Anterior cingulate cortex (tissue), 58 donors: ENCODE data around the gene SKAP1.
"Not testable (repeated sequence)": the region's sequence is repeated elsewhere in the genome, so short reads cannot be mapped to it uniquely, and the experiment has no call there.

Source experiments
- DNase-seq, 58 donors: peaks; one replicate each; lab custom pipeline; 2025; lab: John Stamatoyannopoulos, UW

Gene SKAP1

DNA sequence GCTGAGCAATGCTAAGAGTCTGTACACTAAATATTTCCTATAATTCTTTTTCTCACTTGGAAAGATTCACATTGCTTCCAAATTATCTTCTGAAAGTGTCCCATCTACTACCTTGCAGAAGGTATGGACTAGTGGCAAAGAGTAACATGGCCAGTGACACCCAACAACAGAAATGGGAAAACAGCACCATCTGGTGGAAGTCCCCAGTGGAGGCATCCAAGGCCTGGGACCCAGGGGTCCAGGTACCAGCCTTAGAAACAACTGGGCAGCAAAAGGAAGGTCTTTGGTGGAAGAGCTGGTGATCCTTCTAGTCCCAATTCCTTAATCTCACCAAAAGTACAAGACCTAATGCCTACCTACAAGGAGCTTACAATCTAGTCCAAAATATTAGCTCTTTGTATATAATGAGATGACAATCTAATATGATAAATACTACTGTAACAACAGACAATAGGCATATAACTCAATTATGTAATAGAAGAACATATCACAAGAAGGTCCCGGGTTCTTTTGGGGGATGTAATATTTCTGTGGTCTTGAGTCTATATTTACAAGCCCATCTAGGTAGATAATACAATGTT, 55.3 kb downstream of the SKAP1 start:
- no peak for DNase-seq

DNA sequence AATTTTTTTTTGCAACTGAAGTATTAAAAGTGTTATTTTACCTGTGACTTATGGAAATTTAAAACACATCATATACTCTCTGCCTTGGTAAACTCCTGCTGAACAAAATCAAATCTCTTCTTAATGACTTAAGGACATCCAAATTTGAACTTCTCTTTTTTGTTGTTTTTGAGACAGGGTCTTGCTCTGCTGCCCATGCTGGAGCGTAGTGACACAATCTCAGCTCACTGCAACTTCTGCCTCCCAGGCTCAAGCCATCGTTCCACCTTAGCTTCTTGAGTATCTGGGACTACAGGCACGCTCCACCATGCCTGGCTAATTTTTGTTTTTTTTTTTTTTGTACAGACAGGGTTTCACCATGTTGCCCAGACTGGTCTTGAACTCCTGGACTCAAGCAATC, 56.1 kb downstream of the SKAP1 start:
- DNase-seq = no peak

DNA sequence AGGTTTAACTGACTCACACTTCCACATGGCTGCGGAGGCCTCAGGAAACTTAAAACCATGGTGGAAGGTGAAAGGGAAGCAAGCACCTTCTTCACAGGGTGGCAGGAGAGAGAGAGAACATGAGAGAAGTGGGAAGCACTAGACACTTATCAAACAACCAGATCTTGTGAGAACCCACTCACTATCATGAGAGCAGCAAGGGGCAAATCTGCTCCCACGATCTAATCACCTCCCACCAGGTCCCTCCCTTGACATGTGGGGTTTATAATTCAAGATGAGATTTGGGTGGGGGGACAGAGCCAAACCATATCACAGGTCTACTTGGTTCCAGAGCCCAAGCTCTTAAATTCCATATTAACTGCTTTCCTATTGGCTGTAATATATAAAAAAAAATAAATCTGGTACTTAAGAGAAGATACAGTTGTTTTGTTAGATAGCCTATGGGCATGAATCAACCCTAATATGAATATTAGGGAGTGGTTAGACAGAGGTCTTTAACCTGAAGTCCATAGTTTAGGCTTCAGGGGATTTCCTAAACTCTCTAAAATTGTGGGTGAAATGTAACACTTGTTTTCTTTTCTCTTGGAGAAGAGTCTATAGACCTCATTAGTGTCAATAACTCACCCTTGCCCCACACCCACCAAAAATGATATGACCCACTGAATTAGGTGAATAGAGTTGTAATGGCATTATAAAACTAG, 56.7 kb downstream of the SKAP1 start:
- DNase-seq = no peak

DNA sequence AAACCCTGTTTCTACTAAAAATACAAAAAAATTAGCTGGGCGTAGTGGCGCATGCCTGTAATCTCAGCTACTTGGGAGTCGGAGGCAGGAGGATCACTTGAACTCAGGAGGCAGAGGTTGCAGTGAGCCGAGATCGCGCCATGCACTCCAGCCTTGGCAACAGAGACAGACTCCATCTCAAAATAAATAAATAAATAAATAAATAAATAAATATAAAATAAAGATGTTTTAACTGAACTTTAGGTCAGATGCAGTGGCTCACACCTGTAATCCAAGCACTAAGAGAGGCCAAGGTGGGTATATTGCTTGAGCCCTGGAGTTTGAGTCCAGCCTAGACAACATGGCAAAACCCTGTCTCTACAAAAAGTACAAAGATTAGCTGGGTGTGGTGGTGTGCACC, 61.0 kb downstream of the SKAP1 start:
- DNase-seq = not testable (repeated sequence)

DNA sequence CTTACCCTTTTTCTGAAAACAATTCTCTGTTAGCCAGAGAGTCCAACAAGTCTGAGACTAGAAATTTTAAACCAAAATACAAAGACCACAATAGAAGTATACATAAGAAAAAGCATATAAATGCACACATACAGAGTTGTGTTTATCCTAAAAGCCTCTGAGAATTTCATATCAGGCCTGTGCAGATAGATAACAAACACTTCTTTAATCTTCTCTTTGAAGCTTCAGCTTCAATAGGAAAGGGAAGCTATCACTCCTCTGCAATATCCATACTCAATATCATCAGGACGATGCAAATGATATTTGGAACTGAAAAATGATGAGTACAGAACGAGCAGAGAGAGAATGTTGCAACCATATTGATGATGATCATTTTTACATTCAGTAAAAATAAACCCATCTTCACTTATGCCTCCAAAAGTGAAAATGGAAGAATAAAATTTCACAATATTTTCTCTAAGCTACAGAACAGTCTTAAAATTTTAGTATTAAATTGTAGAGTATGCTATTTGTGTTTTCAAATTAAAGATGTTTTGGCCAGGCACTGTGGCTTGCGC, 61.6 kb downstream of the SKAP1 start:
- no peak for DNase-seq

DNA sequence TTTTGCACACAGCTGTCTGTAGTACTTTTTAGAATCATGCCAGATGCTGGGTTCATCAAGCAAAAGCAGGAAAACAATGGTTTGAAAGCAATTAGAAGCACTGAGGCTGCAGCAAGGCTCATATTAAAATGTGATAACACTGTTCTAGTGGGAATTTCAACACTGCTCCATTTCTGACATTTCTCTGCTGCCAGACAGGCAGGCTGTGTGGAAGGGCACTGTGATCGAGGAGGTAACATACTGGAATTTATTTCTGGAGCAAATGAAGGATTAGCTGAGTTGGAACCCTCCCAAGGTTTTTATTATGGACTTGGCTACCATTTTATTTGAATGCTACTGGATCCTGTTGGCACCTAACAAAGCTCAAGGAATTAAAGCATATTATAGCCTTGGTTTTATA, 66.9 kb downstream of the SKAP1 start:
- no peak for DNase-seq

DNA sequence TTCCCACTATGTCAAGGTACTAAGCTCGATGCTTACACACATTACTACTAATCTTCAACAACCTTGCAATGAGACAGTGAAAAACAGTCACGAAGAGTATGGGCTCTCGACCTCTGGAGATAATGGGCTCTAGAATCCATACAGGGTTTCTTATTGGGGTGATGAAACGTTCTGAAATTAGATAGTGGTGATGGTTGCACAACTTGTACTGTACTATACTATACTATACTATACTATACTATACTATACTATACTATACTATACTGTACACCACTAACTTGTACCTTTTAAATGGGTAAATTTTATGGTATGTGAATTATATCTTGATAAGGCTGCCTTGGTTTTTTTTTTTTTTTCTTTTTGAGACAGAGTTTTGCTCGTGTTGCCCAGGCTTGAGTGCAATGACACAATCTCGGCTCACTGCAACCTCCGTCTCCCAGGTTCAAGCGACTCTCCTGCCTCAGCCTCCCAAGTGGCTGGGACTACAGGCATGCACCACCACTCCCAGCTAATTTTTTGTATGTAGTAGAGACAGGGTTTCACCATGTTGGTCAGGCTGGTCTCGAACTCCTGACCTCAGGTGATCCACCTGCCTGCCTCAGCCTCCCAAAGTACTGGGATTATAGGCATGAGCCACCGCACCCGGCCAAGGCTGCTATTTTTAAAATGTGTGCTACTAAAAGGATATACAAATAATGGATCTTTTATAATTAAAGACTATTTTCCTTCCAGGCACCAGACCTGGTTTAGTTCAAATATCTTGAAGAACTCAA, 69.0 kb downstream of the SKAP1 start:
- not testable (repeated sequence) for DNase-seq

DNA sequence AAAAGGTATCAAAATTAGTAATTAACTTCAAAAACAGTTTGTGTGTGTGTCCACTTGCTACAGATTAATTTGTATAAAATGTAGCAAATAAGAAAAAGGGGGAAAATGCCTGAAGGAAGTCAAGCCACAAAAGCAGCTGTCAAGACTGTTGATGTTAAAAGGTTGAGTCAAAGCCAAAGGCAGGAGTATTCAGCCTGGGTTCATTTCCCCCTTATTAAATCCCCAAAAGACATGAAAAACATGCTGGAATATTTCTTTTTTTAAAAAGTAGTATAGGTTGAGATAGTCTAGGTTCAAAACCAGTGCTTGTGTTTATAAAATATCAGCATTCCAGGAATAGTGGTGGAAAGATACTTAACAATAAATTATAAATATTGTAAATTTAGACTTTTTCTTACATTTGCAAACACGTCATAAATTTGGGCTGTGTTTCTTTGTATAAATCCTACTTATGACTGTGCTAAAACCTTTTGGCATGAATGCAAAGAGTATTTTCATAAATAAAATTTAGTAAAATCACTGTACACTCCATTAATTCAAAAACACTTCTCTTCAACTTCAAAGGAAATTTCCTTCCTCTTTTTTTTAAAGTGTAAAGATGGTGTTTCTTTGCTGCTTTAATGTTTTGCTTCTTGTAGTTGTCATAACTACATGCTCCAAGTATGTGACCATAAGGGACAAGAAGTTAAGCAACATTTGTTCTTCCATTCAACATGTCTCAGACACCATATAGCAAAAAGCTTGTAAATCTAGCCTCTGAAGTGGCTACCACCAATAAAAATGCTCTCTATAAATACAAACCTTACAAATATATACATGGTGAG, 72.0 kb downstream of the SKAP1 start:
- DNase-seq = no peak

DNA sequence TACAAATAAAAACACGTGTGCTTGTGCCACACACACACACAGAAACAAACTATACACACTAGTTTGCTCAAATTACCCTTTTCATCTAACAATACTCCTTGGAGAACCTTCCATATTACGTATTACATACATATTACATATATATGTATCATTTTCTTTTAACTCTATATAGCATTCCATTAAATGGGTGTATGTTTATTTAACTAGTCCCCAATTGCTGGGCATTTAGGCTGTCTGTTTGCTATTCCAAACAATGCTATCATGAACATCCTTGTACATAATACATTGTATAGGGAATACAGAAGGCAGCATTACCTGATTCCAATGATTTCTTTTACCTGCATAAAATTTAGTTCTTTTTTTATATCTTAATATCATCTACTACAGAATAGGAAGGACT, 73.1 kb downstream of the SKAP1 start:
- DNase-seq = no peak

DNA sequence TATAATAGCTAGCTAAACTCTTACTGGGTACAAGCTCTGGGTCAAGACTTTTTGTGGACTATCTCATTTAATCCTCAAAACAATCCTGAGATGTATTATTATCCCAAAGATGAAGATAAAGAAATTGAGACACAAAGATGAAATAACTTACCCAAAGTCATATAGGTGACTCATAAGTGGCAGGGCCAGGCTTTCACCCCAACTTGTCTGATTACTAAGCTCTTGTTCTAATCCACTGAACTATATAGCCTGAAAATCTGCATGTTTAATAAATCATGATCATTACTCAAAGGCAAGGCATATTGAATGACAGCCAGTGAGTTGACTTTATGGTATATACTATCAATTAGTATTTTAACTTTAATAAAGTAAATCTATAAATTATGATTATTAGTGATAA, 77.4 kb downstream of the SKAP1 start:
- no peak for DNase-seq

DNA sequence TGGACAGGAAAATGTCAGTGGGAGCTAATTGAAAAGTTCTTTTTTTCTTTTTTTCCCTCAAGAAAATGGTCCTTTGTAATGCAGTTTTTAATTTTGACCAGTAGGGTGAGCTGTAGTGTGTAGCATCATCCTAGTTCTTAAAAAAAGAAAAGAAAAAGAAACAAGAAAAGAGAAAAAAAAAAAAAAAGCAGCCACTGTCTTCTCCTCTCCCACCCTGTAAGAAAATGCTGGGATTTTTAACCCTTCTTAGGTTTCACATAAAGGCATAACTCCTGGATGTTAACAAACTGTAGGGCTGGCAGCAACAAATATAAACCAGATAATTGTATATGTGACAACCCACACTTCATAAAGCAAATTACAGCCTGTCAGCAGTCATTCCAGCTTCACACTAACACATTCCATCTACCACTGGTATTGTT, 78.1 kb downstream of the SKAP1 start:
- no peak for DNase-seq

DNA sequence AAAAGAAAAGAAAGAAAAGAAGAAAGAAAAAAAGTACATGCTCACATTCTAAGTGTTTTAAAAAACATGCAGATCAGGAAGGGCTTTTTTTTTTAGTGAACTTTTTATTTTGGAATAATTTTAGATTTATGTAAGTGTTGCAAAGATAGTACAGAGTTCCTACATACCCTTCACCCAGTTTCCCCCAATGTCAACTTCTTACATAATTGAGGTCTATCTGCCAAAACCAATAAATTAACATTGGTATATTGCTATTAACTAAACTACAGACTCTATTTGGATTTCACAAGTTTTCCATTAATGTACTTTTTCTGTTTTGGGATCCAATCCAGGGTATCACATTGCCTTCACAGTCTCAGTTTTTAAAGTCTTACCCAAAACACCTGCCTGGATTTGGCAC, 81.7 kb downstream of the SKAP1 start:
- DNase-seq = no peak

DNA sequence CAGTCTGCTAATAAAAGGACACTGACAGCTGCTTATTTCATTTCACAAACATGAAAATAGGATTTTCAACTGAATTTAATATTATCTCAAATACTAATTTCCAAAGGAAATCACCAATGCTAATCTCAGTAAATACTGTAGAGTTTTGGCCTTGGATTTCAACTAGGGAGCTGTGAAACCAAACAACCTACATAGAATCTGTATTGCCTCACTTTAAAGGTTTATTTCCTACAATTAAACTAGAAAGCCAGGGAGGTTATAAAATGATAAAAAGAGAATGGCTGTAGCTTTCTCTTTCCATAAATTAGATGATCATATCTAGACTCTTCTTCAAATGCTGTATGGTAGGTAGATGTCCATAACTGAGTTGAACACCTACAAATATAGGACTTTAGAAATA, 82.8 kb downstream of the SKAP1 start:
- DNase-seq = no peak

DNA sequence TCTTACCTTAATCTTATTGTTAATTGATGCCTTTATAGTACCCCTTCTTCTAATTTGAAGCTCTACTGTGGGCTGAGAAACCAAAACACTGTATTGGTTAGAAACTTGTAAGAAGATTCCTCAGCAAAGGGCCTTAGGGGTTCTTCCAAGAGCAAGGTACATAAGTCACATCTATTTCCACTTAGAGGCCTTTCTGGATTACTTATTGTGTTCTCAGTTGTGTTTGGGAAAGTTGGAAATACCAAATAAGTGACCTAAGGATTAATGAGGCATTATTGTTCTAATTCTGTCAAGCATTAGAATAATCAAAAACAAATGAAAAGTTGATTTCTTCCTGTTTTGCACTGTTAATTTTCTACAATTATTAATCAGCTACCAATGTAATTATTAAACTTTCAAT, 85.8 kb downstream of the SKAP1 start:
- no peak for DNase-seq

DNA sequence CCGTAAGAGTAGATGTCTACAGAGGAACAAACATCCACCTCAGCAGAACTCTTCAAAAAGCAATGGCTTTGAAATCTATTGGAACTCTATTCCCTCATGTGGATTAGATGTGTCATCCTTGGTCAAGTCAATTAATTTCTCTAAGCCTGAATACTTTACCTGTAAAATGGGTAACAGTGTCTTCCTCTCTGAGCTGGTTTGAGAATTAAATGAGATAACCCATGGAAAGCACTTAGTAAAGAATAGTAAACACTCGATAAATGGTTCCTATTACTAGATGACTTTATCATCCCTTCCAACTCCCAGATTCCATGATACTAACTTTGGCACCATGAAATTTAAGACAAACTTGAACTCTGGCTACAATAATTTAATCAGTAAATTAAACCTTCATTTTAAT, 89.1 kb downstream of the SKAP1 start:
- no peak for DNase-seq

DNA sequence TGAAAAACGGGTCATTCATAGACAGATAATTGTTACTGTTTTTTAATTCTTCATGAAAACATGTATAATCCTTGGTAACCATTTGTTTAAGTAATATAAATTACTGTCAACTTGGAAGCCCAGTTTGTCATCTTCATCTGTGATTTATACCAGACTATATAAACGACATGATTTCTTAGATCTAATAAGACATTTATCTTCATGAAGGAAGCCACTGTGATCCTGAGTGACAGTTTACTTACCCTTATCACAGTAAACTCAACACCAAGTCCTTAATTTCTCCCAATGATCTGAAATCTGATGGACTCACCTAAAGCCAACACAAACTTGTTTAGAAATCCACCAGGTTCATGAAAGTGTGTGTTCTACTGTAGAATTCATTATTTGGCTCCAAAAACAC, 91.3 kb downstream of the SKAP1 start:
- no peak for DNase-seq

DNA sequence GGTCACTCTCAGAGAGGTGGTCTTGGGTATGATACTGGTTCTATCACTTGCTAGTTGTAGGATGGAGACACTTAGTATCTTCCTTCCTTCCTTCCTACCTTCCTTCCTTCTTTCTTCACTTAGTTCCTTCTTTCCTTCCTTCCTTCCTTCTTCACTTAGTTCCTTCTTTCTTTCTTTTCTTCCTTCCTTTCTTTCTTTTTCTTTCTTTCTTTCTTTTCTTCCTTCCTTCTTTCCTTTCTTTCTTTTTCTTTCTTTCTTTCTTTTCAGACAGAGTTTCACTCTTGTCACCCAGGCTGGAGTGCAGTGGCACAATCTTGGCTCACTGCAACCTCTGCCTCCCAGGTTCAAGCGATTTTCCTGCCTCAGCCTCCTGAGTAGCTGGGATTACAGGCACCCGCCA, 92.1 kb downstream of the SKAP1 start:
- DNase-seq = not testable (repeated sequence)

DNA sequence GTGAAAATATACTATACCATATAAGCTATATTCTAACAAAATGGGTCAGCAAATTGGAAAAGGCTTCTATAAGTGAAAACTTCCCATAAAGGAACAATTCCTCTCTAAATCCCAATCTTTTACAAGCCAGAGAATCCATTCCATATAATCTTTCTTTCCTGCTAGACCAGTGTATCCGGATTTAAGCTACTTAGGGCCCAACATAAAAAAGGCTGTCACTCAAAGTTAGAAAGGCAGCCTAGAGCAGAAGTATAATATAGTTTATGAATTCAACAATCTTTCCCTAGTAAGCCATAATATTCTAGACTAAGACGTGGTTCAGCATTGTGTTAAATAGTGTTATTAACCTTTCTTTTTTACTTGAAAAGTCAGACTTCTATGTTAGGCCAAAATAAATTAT, 93.0 kb downstream of the SKAP1 start:
- no peak for DNase-seq

DNA sequence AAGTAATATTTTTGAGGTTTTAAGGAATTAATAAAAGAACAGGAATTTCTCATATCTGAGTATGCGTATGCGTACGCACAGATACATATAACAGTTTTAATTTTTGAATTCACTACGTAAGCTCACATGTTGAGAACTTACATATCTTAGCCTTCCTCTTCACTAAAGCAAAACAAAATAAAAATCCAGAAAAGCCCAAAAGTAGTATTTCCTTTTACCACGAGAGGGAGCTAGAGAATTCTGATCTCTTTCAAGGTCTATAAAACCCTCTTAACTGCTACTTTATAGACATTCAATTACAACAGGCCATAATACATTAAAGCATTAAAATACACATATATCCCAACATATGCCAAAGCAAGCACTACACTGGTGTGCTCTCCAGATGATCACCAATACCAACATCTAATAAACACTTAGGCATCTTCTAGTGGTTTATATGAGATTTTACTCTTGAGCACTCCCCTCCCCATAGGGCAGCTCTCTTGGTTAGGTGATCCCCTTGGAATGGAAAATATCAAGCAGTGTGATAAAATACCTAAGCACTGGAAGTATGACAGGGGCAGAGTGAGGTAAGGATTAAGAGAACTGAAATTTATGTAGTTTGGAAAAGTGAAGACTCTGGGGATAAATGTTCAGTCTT, 94.0 kb downstream of the SKAP1 start:
- peak in 1 of 58 donors; percentile 17 for DNase-seq

DNA sequence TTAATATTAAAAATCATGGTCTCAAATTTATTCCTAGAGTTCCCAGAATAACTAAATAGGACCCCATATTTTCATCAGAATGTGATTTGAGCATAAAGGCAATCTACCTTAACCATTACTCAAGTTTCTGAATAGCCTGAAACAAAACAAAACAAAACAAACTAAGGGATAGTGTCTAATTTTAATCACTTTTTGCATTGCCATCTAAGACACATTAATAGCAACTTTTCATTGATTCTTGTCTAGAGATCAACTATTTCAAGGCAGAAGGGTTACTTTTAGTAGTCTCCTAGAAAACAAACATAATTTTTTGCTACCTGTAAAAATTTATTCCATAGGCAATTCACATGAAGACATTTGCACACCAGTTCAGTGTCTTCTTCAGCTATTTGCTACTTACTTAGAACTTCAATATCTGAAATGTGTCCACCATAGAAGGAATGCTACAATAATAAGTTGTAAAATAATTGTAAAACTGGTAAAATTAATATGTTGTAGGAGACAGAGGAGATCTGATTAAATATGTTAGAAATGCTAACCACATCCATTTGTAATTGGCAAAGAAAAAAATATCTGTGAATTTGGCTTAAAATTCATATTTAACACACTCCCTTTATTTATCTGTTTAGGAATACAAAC, 94.7 kb downstream of the SKAP1 start:
- DNase-seq = no peak
